HG03378 (cell line): ENCODE measurements around the gene SDCCAG8.

Experiments used
- ATAC-seq: cut with Tn5 transposase; IDR thresholded peaks from one replicate; pipeline ENCODE4 v1.9.1; 2021; ENCODE audit warnings: mild to moderate bottlenecking, moderate library complexity; ENCODE audit not compliant: unreplicated experiment

The SDCCAG8 gene

GRCh38 chr1:243449373-243449772 is 193.5 kb downstream of the SDCCAG8 start:
- no peak for ATAC-seq

GRCh38 chr1:243452092-243452491 is 196.3 kb downstream of the SDCCAG8 start:
- no peak for ATAC-seq

- ATAC-seq, result no peak
Measured at GRCh38 chr1:243454328-243454997, 198.6 kb downstream of the SDCCAG8 start.

GRCh38 chr1:243455760-243456651 is 200.2 kb downstream of the SDCCAG8 start:
- ATAC-seq, result no peak

- no peak for ATAC-seq
Measured at GRCh38 chr1:243457363-243457982, 201.6 kb downstream of the SDCCAG8 start.

- ATAC-seq, result no peak
Measured at GRCh38 chr1:243459059-243459458, 203.2 kb downstream of the SDCCAG8 start.

GRCh38 chr1:243461700-243462099 is 205.9 kb downstream of the SDCCAG8 start:
- no peak for ATAC-seq

- ATAC-seq, result no peak
Measured at GRCh38 chr1:243462929-243463697, 207.3 kb downstream of the SDCCAG8 start.

- ATAC-seq, result no peak
Measured at GRCh38 chr1:243465081-243465480, 209.2 kb downstream of the SDCCAG8 start.

GRCh38 chr1:243465738-243466137 is 209.9 kb downstream of the SDCCAG8 start:
- ATAC-seq, result no peak

- ATAC-seq, result no peak
Measured at GRCh38 chr1:243469497-243469896, 213.7 kb downstream of the SDCCAG8 start.

- ATAC-seq, result no peak
Measured at GRCh38 chr1:243470502-243470901, 214.7 kb downstream of the SDCCAG8 start.

GRCh38 chr1:243471026-243471685 is 215.3 kb downstream of the SDCCAG8 start:
- ATAC-seq, result no peak

- ATAC-seq, result peak; percentile 92
Measured at GRCh38 chr1:243471754-243472745, 216.2 kb downstream of the SDCCAG8 start.

- no peak for ATAC-seq
Measured at GRCh38 chr1:243473227-243474135, 217.6 kb downstream of the SDCCAG8 start.

- no peak for ATAC-seq
Measured at GRCh38 chr1:243474136-243474881, 218.5 kb downstream of the SDCCAG8 start.

- no peak for ATAC-seq
Measured at GRCh38 chr1:243474906-243475305, 219.1 kb downstream of the SDCCAG8 start.
